HG03342 (cell line): ENCODE results near the gene ALDH5A1.

Experiments
- ATAC-seq: cut with Tn5 transposase; IDR thresholded peaks from one replicate; pipeline ENCODE4 v1.9.1; 2021; ENCODE audit warnings: mild to moderate bottlenecking, moderate library complexity; ENCODE audit not compliant: unreplicated experiment

ALDH5A1 gene

GRCh38 chr6:24522228-24523176, 27.7 kb downstream of the ALDH5A1 start:
- peak; percentile 61 for ATAC-seq

GRCh38 chr6:24524329-24524728, 29.6 kb downstream of the ALDH5A1 start:
- no peak for ATAC-seq

GRCh38 chr6:24524805-24525204, 30.0 kb downstream of the ALDH5A1 start:
- ATAC-seq, result no peak

GRCh38 chr6:24529985-24530384, 35.2 kb downstream of the ALDH5A1 start:
- ATAC-seq, result no peak

- ATAC-seq, result no peak
These were observed 39.6 kb downstream of the ALDH5A1 start for GRCh38 chr6:24534329-24534728.

- no peak for ATAC-seq
These were observed 40.4 kb downstream of the ALDH5A1 start for GRCh38 chr6:24535210-24535609.

- no peak for ATAC-seq
These were observed 41.7 kb downstream of the ALDH5A1 start for GRCh38 chr6:24536466-24536865.

GRCh38 chr6:24537082-24537699, 42.4 kb downstream of the ALDH5A1 start:
- no peak for ATAC-seq

GRCh38 chr6:24537771-24538385, 43.1 kb downstream of the ALDH5A1 start:
- ATAC-seq, result no peak

GRCh38 chr6:24539416-24539815, 44.6 kb downstream of the ALDH5A1 start:
- no peak for ATAC-seq

- no peak for ATAC-seq
These were observed 45.4 kb downstream of the ALDH5A1 start for GRCh38 chr6:24540197-24540596.

- ATAC-seq, result no peak
These were observed 48.9 kb downstream of the ALDH5A1 start for GRCh38 chr6:24543683-24544082.

GRCh38 chr6:24545183-24545582, 50.4 kb downstream of the ALDH5A1 start:
- ATAC-seq, result no peak

GRCh38 chr6:24545691-24546090, 50.9 kb downstream of the ALDH5A1 start:
- ATAC-seq, result no peak

GRCh38 chr6:24546439-24546838, 51.7 kb downstream of the ALDH5A1 start:
- ATAC-seq, result no peak

- no peak for ATAC-seq
These were observed 52.5 kb downstream of the ALDH5A1 start for GRCh38 chr6:24547243-24547642.

- ATAC-seq, result no peak
These were observed 54.4 kb downstream of the ALDH5A1 start for GRCh38 chr6:24549158-24549557.

- no peak for ATAC-seq
These were observed 55.0 kb downstream of the ALDH5A1 start for GRCh38 chr6:24549674-24550353.

GRCh38 chr6:24551139-24551538, 56.4 kb downstream of the ALDH5A1 start:
- no peak for ATAC-seq

GRCh38 chr6:24554474-24554873, 59.7 kb downstream of the ALDH5A1 start:
- ATAC-seq, result no peak

- ATAC-seq, result no peak
These were observed 63.7 kb downstream of the ALDH5A1 start for GRCh38 chr6:24558516-24558915.
